GM21723 (cell line): Measurements from ENCODE around the gene LZTR1.
"Not testable (repeated sequence)": the region's sequence is repeated elsewhere in the genome, so short reads cannot be mapped to it uniquely, and the experiment has no call there.

ENCODE experiments used
- ATAC-seq: cut with Tn5 transposase; IDR thresholded peaks from one replicate; pipeline ENCODE4 v1.9.1; 2021; ENCODE audit warnings: mild to moderate bottlenecking, moderate library complexity; ENCODE audit not compliant: unreplicated experiment

LZTR1 gene

GRCh38 chr22:20981787-20982562, at the start of gene LZTR1:
LZTR1 (plus strand) TSS chr22:20982297; CDS start chr22:20982372, 75 bp downstream.
- ATAC-seq: peak; percentile 67

- ATAC-seq: no peak
Measured at GRCh38 chr22:20933910-20934309, 48.2 kb upstream of the LZTR1 start.

GRCh38 chr22:20935049-20935448, 47.0 kb upstream of the LZTR1 start:
- ATAC-seq: not testable (repeated sequence)

- ATAC-seq: not testable (repeated sequence)
Measured at GRCh38 chr22:20935780-20936539, 46.1 kb upstream of the LZTR1 start.

GRCh38 chr22:20937031-20937793, 44.9 kb upstream of the LZTR1 start:
- ATAC-seq: no peak

- ATAC-seq: no peak
Measured at GRCh38 chr22:20937794-20938671, 44.1 kb upstream of the LZTR1 start.

GRCh38 chr22:20939457-20940185, 42.5 kb upstream of the LZTR1 start:
- ATAC-seq: not testable (repeated sequence)

- ATAC-seq: no peak
Measured at GRCh38 chr22:20940186-20940651, 41.9 kb upstream of the LZTR1 start.

- ATAC-seq: no peak
Measured at GRCh38 chr22:20940904-20941385, 41.2 kb upstream of the LZTR1 start.

- not testable (repeated sequence) for ATAC-seq
Measured at GRCh38 chr22:20942203-20942902, 39.7 kb upstream of the LZTR1 start.

GRCh38 chr22:20943104-20943933, 38.8 kb upstream of the LZTR1 start:
- ATAC-seq: no peak

- no peak for ATAC-seq
Measured at GRCh38 chr22:20944042-20944441, 38.1 kb upstream of the LZTR1 start.

- ATAC-seq: no peak
Measured at GRCh38 chr22:20945578-20945934, 36.5 kb upstream of the LZTR1 start.

- ATAC-seq: no peak
Measured at GRCh38 chr22:20946080-20946986, 35.8 kb upstream of the LZTR1 start.

- ATAC-seq: no peak
Measured at GRCh38 chr22:20946991-20947390, 35.1 kb upstream of the LZTR1 start.

GRCh38 chr22:20948450-20948849, 33.6 kb upstream of the LZTR1 start:
- no peak for ATAC-seq

GRCh38 chr22:20948989-20949388, 33.1 kb upstream of the LZTR1 start:
- ATAC-seq: no peak
